GM18520 (cell line): ENCODE measurements around the gene ICA1.

Source experiments
- ATAC-seq: cut with Tn5 transposase; IDR thresholded peaks from one replicate; pipeline ENCODE4 v1.9.1; 2021; ENCODE audit not compliant: unreplicated experiment

ICA1 gene

GRCh38 chr7:8165150-8165549, 96.8 kb downstream of the ICA1 start:
- no peak for ATAC-seq

DNA sequence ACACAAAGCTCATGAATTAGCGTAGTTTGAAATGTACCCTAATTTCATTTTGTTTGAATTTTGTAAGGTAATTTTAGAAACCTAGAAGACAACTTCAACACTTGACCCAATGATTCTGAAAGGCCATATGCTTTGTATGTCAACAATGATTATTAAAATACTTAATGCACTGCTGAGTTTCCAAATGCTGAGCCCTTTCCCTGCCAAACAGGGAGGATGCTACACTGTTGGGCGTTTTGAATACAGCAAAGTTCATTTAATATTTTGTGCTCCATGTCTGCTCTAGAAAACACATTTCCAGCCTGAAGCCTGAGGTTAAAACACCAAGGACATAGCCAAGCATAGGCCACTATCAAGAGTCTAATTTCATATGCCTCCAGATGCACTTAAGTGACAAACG, 99.8 kb downstream of the ICA1 start:
- ATAC-seq, result no peak

- no peak for ATAC-seq
Measured at GRCh38 chr7:8161364-8161828, 100.6 kb downstream of the ICA1 start.

- no peak for ATAC-seq
Measured at GRCh38 chr7:8160779-8161345, 101.1 kb downstream of the ICA1 start.

DNA sequence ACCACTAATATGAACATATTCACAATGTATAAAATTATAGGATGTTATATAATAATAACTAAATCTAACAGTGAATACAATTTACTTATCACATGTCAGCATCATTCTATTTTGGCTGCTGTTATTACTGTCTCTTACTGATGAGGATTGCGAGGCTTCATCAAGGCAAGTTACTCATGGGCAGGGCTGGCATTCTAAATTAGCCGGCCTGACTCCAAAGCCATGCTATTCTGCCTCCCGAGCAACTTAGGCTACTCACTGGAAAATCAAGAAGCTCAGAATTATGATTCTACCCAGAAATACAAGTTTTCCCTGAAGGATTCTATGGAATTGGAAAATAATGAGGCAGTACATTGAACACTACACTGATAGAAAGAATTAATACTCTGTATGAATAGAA, 101.7 kb downstream of the ICA1 start:
- no peak for ATAC-seq

DNA sequence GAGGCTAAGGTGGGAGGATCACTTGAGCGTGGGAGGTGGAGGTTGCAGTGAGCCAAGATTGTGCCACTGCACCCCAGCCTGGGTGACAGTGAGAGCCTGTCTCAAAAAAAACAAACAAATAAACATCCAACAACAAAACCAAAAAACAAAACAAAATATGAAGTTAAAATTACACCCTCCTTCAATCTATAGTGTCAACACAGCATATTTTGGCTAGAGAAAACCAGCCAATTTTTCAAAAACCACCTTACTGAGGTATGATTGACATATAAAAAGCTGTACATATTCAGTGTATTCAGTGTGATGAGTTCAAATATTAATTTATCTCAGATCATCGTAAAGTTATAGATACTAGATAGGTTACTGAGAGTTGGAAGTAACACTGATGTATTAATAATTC, 102.4 kb downstream of the ICA1 start:
- ATAC-seq, result no peak

- no peak for ATAC-seq
Measured at GRCh38 chr7:8157296-8157695, 104.7 kb downstream of the ICA1 start.

DNA sequence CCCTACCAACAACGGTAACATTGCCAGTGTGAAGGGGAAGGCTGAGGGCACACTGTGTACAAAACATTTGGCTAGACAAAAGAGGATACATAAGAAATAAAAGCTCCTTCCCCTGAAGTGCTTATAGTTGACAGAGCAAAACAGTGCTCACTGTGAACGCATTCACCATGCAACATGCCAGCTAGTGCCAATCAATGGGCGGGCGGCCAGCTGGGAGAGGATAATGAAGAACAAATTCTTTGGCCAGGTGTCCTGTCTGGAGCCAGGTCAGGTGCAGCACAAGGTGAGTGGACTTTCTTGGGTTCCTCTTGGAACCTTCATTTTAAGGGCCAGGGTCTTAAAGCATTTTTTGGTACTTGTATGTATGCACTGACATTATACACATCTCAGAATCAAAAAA, 106.1 kb downstream of the ICA1 start:
- ATAC-seq, result no peak

DNA sequence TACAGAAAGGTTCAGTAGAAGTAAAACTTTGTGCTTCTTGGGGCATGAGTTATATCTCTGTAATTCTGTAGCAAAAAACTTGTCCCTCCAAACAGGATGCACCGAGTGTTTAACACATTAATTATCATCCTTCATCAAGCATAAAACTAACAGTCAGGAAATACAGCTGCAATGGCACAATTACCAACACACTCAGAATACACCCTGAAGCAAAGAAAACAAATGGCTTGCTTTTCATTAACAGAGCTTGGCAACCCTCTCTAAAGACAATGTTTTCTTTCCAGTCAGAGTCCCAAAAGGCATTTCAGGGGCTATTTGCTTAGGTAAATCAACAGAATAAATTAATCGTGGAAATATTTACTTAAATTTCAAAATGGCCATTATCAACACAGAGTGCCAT, 107.7 kb downstream of the ICA1 start:
- no peak for ATAC-seq

- ATAC-seq, result no peak
Measured at GRCh38 chr7:8152489-8153192, 109.3 kb downstream of the ICA1 start.

- no peak for ATAC-seq
Measured at GRCh38 chr7:8151161-8151725, 110.7 kb downstream of the ICA1 start.

DNA sequence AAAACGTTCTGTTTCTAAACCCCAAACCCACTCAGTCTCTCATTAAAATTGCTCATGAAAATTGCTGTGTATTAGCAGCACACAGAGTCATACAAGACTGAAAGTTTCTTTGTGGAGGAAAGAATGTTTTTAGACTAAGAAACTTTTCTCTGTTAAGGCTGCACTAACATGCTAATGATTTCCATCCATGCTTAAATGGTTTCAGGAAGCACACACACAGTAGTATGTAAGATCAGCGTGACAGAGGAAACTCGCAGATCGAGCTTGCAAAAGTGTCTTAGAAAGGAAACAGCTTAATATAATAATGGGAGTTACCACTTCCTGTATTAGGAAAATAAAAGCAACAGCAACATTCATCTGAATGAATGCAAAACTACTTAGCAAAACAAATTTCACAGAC, 112.7 kb downstream of the ICA1 start:
- ATAC-seq, result no peak

DNA sequence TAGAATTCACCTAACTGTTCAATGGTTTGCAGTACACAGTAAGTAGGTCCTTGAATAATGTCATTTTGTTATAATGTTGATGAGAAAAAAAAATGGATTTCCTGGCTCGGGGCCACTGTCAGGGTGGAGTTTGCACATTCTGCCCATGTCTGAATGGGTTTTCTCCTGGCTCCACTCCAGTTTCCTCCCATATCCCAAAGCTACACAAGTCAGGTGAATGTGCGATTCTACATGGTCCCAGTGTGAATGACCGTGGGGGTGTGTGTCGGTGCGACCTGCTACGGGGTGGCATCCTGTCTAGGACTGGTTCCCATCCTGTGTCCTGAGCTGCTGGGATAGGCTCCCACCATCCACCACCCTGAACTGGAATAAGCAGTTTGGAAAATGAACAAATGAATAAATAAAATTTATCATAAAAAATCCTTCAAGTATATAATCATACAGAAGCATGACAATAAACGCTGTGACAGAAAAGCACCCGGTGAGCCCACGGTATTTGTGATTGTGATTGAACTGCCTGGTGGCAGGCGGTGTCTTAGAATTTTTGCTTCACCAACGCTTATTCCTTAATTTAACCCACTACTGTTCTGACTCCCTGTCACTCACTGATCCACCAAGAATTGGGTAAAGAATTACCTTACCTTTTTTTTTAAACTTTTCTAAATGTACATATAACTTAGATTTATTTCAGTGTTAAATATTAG, 114.1 kb downstream of the ICA1 start:
- no peak for ATAC-seq

- no peak for ATAC-seq
Measured at GRCh38 chr7:8146788-8147413, 115.1 kb downstream of the ICA1 start.

DNA sequence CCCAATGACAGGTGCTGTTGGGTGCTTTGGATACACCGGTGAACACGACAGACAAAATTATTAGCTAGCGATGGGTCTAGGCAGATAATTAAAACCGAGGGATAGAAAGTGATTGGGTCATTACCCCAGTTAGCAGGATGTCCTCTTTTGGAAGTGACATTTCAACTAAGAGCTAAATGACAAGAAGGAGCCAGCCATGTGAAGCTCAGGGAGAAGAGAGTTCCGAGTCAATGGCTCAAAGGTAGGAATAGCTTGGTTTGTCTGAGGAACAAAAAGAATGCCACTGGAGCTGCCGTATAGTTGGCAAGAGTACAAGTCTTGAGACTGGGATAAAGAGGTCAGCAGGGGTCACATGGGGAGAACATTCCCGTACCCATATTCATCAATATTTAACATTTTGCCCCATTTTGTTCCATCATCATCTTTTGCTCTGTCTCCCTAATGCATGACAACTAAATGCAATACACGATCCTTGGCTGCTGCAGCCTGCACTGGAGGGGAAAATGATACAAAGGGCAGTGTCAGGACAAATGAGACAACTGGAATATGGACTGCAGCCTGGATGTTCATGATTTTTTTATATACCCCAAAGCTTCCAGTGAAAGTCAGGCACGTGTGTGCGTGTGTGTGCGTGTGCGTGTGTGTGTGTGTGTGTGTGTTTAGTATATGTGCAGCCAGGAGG, 115.7 kb downstream of the ICA1 start:
- ATAC-seq, result no peak

GRCh38 chr7:8144856-8145255, 117.1 kb downstream of the ICA1 start:
- ATAC-seq, result no peak

- no peak for ATAC-seq
Measured at GRCh38 chr7:8143151-8143874, 118.7 kb downstream of the ICA1 start.

DNA sequence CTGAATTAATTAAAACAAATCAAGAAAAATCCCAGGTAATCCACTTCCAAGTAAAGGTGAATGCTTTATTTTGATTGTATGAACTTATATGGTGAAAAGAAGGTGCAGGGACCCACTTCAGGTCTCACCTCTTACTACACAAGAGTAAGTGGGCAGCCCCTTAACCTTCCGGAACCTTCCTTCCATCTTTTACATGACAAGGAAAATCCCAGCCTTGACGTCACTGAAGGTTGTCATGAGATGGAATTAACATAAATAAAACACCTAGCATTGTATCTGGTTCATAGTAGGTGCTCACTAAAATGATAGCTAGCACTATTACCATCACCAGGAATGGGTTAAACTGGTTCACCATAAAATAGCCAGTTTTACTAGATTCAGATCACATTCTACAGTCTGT, 119.5 kb downstream of the ICA1 start:
- no peak for ATAC-seq

- ATAC-seq, result no peak
Measured at GRCh38 chr7:8141070-8141469, 120.9 kb downstream of the ICA1 start.

- ATAC-seq, result no peak
Measured at GRCh38 chr7:8136051-8136730, 125.8 kb downstream of the ICA1 start.
